A673 (cell line): ENCODE results near the gene CACNA2D3. TPM values are rescaled to one million over a fixed set of nuclear protein-coding genes. Genes with fewer than 3 reads are reported as not detected.

Experiments
- BruUV-seq: library from RNA; stranded (reverse); fragments of 400-500 nt; replicated peaks from 2 replicates; lab custom pipeline; 2021; lab: Mats Ljungman, UMichigan
- CTCF ChIA-PET: fragments of 300-600 bp; sonication (Branson Sonifier 250); formaldehyde crosslinking; loops from one replicate; lab custom pipeline; 2022; ENCODE audit warnings: antibody characterized with exemption; lab: Charles Lee
- POLR2A ChIA-PET: fragments of 300-600 bp; sonication (Branson Sonifier 250); formaldehyde crosslinking; loops from one replicate; lab custom pipeline; 2022; ENCODE audit warnings: antibody characterized with exemption; ENCODE audit not compliant: low non-redundant PET; lab: Charles Lee
- DNase-seq: peaks from one replicate; pipeline ENCODE4 v3.0.0-alpha.2; 2015; ENCODE audit warnings: low spot score
- H3K27ac ChIP-seq: fragments of 200-600 bp; sonication (generic); 2 replicates; pipeline ENCODE4 v1.5.1; 2016; ENCODE audit warnings: mixed run types, low read depth, mild to moderate bottlenecking, mixed read lengths, antibody characterized with exemption, low read length; ENCODE audit not compliant: poor library complexity, severe bottlenecking
- H3K27me3 ChIP-seq: fragments of 200-600 bp; sonication (generic); replicated peaks from 2 replicates; pipeline ENCODE4 v1.6.1; 2017; ENCODE audit warnings: mixed run types, low read depth, mild to moderate bottlenecking, mixed read lengths, antibody characterized with exemption, low read length; ENCODE audit not compliant: insufficient read depth, poor library complexity
- H3K36me3 ChIP-seq: fragments of 200-600 bp; sonication (generic); 2 replicates; pipeline ENCODE4 v1.6.1; 2016; ENCODE audit warnings: mixed run types, mild to moderate bottlenecking, mixed read lengths, antibody characterized with exemption, low read length; ENCODE audit not compliant: insufficient read depth, poor library complexity, severe bottlenecking
- H3K4me1 ChIP-seq: fragments of 200-600 bp; sonication (generic); 2 replicates; pipeline ENCODE4 v1.6.1; 2017; ENCODE audit warnings: mixed run types, mild to moderate bottlenecking, mixed read lengths, antibody characterized with exemption, low read length; ENCODE audit not compliant: insufficient read depth, poor library complexity, severe bottlenecking
- H3K4me3 ChIP-seq: fragments of 200-600 bp; sonication (generic); 2 replicates; pipeline ENCODE4 v1.5.1; 2016; ENCODE audit warnings: low read depth, mixed run types, mild to moderate bottlenecking, mixed read lengths, low read length; ENCODE audit not compliant: poor library complexity, severe bottlenecking
- H3K9me3 ChIP-seq: fragments of 200-600 bp; sonication (generic); 2 replicates; pipeline ENCODE4 v1.6.1; 2016; ENCODE audit warnings: mixed run types, low read depth, mild to moderate bottlenecking, mixed read lengths, antibody characterized with exemption, low read length; ENCODE audit not compliant: poor library complexity, severe bottlenecking
- EZH2 ChIP-seq: fragments of 200-600 bp; sonication (generic); IDR thresholded peaks from 2 replicates; pipeline ENCODE4 v1.6.1; 2017; ENCODE audit warnings: borderline replicate concordance, low read depth, mild to moderate bottlenecking, mixed read lengths, antibody characterized with exemption, low read length; ENCODE audit not compliant: poor library complexity, severe bottlenecking
- intact Hi-C: fragments of 100-400 bp; cut with micrococcal nuclease; formaldehyde crosslinking; loops from one replicate; pipeline ENCODE4 v1.10.0; 2022; ENCODE audit not compliant: unreplicated experiment
- total RNA-seq: library from RNA; stranded (reverse); gene quantifications from 2 replicates; pipeline ENCODE4 v1.2.3, GENCODE V29; 2021
- TF ChIP-seq, protein P1 (sequence below): fragments of 300-800, 200-600 bp; sonication (generic); conservative IDR thresholded peaks from 2 replicates; pipeline ENCODE4 v1.5.1; 2017; ENCODE audit warnings: low read depth, mild to moderate bottlenecking, antibody characterized with exemption, low read length, moderate library complexity, mixed read lengths

The CACNA2D3 gene
- total RNA-seq, 1 experiment from 2014 or later: not detected

DNA sequence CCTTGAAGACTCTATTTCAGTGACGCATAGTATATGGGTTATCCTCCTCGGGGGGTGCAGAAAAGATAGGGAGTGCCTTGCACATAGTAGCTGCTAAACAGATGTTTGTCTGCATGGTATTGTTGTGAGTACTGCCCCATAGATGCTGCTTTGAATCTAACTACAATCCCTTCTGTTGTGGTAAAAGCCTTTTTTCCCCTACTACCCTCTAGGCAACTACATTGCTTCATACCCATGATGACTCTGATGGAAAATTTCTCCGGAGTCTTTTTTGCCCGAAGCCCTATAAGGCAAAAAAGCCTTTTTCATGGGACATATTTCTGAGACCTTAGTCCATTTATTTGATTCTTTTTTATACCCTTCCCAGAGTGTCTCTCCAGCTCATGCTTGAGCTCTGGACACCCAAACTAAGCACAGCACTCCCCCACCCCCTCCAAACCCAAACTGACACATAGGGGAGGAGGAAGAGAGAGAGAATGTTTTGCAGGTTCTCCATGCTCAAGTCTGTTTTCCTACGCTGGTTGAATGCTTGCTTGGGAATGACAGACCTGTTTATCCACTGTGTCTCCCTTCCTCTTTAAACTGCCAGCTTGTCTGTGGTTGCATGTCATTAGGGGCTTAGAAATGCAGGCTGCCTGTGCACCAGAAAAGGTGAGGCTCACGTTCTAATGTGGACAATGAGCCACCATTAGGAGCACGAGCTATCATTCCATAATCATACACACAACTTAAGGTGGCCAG, 752.6 kb downstream of the CACNA2D3 start:
- no peaks in the 10 kb centered on the region for H3K36me3 ChIP-seq
- no peak for TF ChIP-seq EZH2
- TF ChIP-seq, protein P1, sequence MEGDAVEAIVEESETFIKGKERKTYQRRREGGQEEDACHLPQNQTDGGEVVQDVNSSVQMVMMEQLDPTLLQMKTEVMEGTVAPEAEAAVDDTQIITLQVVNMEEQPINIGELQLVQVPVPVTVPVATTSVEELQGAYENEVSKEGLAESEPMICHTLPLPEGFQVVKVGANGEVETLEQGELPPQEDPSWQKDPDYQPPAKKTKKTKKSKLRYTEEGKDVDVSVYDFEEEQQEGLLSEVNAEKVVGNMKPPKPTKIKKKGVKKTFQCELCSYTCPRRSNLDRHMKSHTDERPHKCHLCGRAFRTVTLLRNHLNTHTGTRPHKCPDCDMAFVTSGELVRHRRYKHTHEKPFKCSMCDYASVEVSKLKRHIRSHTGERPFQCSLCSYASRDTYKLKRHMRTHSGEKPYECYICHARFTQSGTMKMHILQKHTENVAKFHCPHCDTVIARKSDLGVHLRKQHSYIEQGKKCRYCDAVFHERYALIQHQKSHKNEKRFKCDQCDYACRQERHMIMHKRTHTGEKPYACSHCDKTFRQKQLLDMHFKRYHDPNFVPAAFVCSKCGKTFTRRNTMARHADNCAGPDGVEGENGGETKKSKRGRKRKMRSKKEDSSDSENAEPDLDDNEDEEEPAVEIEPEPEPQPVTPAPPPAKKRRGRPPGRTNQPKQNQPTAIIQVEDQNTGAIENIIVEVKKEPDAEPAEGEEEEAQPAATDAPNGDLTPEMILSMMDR: no peak
- CTCF ChIA-PET: no interaction called here
- intact Hi-C loops: no loop called here
- H3K4me3 ChIP-seq: no peak overlapping the region
- H3K4me1 ChIP-seq: no peaks in the 10 kb centered on the region
- H3K27me3 ChIP-seq: no peaks in the 10 kb centered on the region
- DNase-seq: no peak
- POLR2A ChIA-PET: no interaction called here
- BruUV-seq: no TSS peak
- no peak overlapping the region for H3K27ac ChIP-seq
- no peaks in the 10 kb centered on the region for H3K9me3 ChIP-seq

DNA sequence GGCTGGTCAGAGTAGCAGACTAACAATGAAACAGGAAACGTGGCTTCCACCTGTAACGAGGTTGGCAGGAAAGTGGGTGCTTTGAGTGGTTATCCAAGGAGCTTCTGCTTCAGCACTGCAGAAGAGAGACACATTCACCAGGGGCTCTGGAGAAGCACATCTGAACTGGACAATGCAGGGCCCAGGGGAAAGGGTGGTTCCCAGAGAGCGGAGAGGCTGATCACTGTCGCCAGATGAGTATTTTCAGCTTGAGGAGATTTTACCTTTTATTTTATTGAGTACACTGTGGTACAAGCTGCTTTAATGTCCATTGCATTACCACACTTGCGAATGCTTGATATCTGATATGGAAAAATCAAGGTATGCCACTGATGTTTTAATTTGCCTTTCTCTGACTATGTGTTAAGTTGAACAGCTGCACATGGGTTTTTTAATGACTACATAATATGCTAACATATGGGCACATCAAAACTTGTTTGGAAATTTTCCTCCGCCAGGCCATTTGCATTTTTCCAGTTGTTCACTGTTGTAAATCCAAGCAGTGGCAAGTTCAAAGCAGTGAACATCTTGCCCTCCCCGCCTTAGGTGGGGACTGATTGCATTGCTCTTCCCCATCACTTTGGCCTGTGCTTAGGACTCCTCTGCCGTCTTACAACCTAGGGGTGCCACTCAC, 753.4 kb downstream of the CACNA2D3 start:
- DNase-seq: no peak
- intact Hi-C loops: no loop called here
- CTCF ChIA-PET: no interaction called here
- no peaks in the 10 kb centered on the region for H3K4me1 ChIP-seq
- no peak overlapping the region for H3K4me3 ChIP-seq
- H3K27ac ChIP-seq: no peak overlapping the region
- TF ChIP-seq, protein P1: no peak
- no peak for TF ChIP-seq EZH2
- no peaks in the 10 kb centered on the region for H3K36me3 ChIP-seq
- H3K9me3 ChIP-seq: no peaks in the 10 kb centered on the region
- POLR2A ChIA-PET: no interaction called here
- no peaks in the 10 kb centered on the region for H3K27me3 ChIP-seq
- no TSS peak for BruUV-seq

- no peaks in the 10 kb centered on the region for H3K9me3 ChIP-seq
- no peaks in the 10 kb centered on the region for H3K27me3 ChIP-seq
- no TSS peak for BruUV-seq
- H3K4me3 ChIP-seq: no peak overlapping the region
- no peak for DNase-seq
- no peaks in the 10 kb centered on the region for H3K36me3 ChIP-seq
- no peak for TF ChIP-seq EZH2
- TF ChIP-seq, protein P1: no peak
- ChIA-PET CTCF (no interaction called here), POLR2A (no interaction called here)
- intact Hi-C loops: no loop called here
- H3K4me1 ChIP-seq: no peaks in the 10 kb centered on the region
- no peak overlapping the region for H3K27ac ChIP-seq
Observed at GRCh38 chr3:54876694-54877093, 754.3 kb downstream of the CACNA2D3 start.
